Thoracic aorta (tissue), 2 donors: ENCODE measurements around the gene YBX1. TPM values are rescaled to one million over a fixed set of nuclear protein-coding genes. Genes with fewer than 3 reads are reported as not detected.

ENCODE experiments used
- ATAC-seq: fragments of 150-250 bp; one replicate; pipeline ENCODE4 v1.8.0; 2017; ENCODE audit warnings: low read depth; ENCODE audit not compliant: insufficient number of reproducible peaks, low FRiP score
- DNase-seq: peaks from one replicate; pipeline ENCODE4 v3.0.0-alpha.2; 2020; ENCODE audit warnings: low spot score
- H3K27ac ChIP-seq, 2 donors: fragments of 200-600 bp; sonication (generic); 1 replicate in 1 of 2; 2 replicates in 1 of 2; pipeline ENCODE4 v1.5.1; 2016; ENCODE audit warnings: mild to moderate bottlenecking in 2 of 2, moderate library complexity in 2 of 2
- H3K27me3 ChIP-seq: fragments of 200-600 bp; sonication (generic); replicated peaks from 2 replicates; pipeline ENCODE4 v1.6.0; 2016; ENCODE audit warnings: mild to moderate bottlenecking; ENCODE audit not compliant: insufficient read depth
- H3K36me3 ChIP-seq: fragments of 200-600 bp; sonication (generic); one replicate; pipeline ENCODE4 v1.5.1; 2016
- H3K4me1 ChIP-seq, 2 donors: fragments of 200-600 bp; sonication (generic); 1 replicate in 1 of 2; 2 replicates in 1 of 2; pipeline versions ENCODE4 v1.5.1 to v1.6.0; 2016; ENCODE audit warnings: low read depth in 2 of 2, mild to moderate bottlenecking in 1 of 2; ENCODE audit not compliant: control insufficient read depth in 1 of 2
- H3K4me3 ChIP-seq: fragments of 200-600 bp; sonication (generic); 2 replicates; pipeline ENCODE4 v1.5.1; 2016; ENCODE audit warnings: mild to moderate bottlenecking
- H3K9me3 ChIP-seq: fragments of 200-600 bp; sonication (generic); 2 replicates; pipeline ENCODE4 v1.5.1; 2016
- total RNA-seq, 2 donors: library from RNA; depleted of rRNA; stranded (reverse); fragments of >200 nt; gene quantifications; one replicate each; pipeline versions ENCODE4 v1.1.0 to v1.2.3, GENCODE V29; 2016
- TF ChIP-seq, protein P1 (sequence below): fragments of 200-600 bp; sonication (generic); IDR thresholded peaks from one replicate; pipeline ENCODE4 v1.5.1; 2019; ENCODE audit warnings: antibody characterized with exemption

Gene YBX1
- total RNA-seq, 2 donors from 2014 or later, result 301 to 392 TPM

DNA sequence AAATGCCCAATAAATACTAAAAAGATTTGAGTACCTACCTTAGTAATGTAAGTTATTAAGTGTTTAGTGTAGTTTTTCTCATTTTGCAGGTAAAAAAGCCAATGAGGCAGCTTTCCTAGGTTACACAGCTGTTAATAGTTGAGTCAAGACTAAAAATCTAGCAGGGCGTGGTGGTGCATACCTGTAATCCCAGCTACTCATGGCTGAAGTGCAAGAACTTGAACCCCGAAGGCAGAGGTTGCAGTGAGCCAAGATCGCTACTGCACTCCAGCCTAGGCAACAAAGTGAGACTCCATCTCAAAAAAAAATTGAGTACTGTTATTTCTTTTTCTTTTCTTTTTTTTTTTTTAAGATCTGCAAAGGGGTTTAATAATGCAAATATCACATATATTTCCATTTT lies 7.7 kb downstream of the YBX1 start:
- no peaks in the 10 kb centered on the region for H3K27me3 ChIP-seq
- no peak overlapping the region for H3K4me3 ChIP-seq
- TF ChIP-seq, protein P1, sequence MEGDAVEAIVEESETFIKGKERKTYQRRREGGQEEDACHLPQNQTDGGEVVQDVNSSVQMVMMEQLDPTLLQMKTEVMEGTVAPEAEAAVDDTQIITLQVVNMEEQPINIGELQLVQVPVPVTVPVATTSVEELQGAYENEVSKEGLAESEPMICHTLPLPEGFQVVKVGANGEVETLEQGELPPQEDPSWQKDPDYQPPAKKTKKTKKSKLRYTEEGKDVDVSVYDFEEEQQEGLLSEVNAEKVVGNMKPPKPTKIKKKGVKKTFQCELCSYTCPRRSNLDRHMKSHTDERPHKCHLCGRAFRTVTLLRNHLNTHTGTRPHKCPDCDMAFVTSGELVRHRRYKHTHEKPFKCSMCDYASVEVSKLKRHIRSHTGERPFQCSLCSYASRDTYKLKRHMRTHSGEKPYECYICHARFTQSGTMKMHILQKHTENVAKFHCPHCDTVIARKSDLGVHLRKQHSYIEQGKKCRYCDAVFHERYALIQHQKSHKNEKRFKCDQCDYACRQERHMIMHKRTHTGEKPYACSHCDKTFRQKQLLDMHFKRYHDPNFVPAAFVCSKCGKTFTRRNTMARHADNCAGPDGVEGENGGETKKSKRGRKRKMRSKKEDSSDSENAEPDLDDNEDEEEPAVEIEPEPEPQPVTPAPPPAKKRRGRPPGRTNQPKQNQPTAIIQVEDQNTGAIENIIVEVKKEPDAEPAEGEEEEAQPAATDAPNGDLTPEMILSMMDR, result no peak
- ATAC-seq (no peak), DNase-seq (no peak)
- no peaks in the 10 kb centered on the region for H3K9me3 ChIP-seq
- no peak overlapping the region for H3K27ac ChIP-seq
- no peaks in the 10 kb centered on the region for H3K36me3 ChIP-seq
- H3K4me1 ChIP-seq, result peaks cover 39 to 72% of the 10 kb centered on the region in 2 donors

DNA sequence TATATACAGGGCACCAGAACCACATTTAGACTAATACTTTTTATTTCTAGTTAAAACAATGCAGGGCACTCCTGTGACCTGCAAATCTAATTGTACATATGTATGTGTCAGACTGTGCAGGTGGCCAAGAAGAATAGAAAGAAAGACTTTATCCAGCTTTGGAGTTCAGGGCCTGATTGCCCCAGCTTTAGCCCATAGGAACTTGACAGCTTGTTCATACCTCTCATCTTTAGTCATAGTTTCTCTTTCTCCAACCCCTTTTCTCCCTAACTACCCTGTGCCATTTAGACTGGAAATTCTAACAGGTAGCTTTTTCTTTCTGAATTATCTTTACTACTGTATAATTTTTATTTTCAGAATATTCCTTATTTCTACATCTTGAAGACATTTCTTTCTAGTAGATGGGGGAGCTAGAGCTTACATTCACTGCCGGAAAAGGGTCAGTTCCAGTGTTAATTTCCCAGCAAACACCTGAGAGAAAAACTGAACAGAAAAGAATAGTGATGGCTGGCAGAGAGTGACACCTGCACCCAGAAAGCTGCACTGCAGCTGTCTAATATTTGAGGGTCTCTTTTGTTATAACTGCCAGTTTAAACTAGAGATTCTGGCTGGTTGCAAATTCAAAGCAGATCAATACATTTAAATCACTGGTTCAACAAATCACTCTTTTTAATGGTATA lies 8.4 kb downstream of the YBX1 start:
- ATAC-seq (no peak), DNase-seq (no peak)
- peaks cover 32 to 65% of the 10 kb centered on the region in 2 donors for H3K4me1 ChIP-seq
- H3K27me3 ChIP-seq, result no peaks in the 10 kb centered on the region
- H3K9me3 ChIP-seq, result no peaks in the 10 kb centered on the region
- no peak overlapping the region for H3K27ac ChIP-seq
- TF ChIP-seq, protein P1, result no peak
- H3K4me3 ChIP-seq, result no peak overlapping the region
- no peaks in the 10 kb centered on the region for H3K36me3 ChIP-seq

DNA sequence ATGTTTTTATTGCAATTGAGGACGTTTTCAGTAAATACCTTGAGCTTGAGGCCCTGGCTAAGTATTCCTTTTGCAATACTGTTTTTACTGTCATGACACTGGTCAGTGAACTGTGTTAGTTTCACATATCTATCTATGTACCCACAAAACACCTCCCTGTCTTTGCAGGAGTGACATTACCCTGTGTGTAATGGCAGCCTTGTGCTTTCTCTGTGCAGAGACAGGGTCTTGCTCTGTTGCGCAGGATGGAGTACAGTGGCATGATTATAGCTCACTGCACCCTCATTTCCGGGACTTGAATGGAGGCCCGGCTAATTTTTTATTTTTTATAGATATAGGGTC lies 8.9 kb downstream of the YBX1 start:
- no peak overlapping the region for H3K27ac ChIP-seq
- no peak for ATAC-seq
- H3K27me3 ChIP-seq, result no peaks in the 10 kb centered on the region
- H3K36me3 ChIP-seq, result no peaks in the 10 kb centered on the region
- no peaks in the 10 kb centered on the region for H3K9me3 ChIP-seq
- peaks cover 27 to 60% of the 10 kb centered on the region in 2 donors for H3K4me1 ChIP-seq
- TF ChIP-seq, protein P1, result no peak
- H3K4me3 ChIP-seq, result no peak overlapping the region
- DNase-seq, result no peak

DNA sequence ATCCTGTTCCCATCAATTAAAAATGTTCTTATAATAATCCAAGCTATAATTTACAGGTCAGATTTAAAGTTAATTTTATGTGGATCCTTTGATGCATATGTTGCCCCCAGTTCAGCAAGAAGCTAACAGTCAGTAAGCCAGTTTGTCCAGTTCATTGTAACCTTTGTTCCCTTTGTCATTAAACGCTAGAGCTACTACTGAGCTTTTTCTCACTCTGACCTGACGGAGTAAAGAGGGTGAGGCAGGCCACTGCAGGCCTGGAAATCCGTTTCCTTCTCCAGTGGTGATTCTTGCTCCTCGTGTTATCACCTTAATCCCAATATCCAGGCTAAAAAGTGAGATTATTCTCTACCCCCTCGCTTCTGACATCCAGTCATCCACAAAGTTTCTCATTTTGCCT lies 10.2 kb downstream of the YBX1 start:
- TF ChIP-seq, protein P1, result no peak
- DNase-seq, result no peak
- Histone ChIP-seq H3K9me3 (no peaks in the 10 kb centered on the region), H3K4me3 (no peak overlapping the region), H3K27me3 (no peaks in the 10 kb centered on the region), H3K36me3 (peaks cover 9% of the 10 kb centered on the region), H3K4me1 (peaks cover 23 to 50% of the 10 kb centered on the region in 2 donors), H3K27ac (no peak overlapping the region)
- ATAC-seq, result no peak

DNA sequence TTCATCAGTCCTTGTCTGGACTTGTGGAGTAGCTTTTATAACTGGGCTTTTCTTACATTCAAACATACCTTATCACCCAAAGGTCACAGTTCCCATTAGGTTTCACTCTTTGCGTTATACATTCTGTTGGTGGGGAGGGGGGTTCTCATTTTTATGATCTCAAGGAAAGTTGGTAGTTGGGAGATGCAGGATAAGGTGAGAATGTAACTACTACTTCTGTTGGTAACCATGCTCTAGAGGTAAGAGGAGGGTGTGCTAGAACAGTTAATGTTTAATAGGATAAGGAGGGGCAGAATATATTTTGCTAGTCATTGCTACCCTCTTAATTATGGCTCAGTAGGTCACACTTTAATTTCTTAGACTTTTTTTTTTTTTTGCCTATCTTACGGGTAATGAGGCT lies 10.7 kb downstream of the YBX1 start:
- TF ChIP-seq, protein P1, result no peak
- H3K9me3 ChIP-seq, result no peaks in the 10 kb centered on the region
- H3K27ac ChIP-seq, result no peak overlapping the region
- no peaks in the 10 kb centered on the region for H3K27me3 ChIP-seq
- peaks cover 13% of the 10 kb centered on the region for H3K36me3 ChIP-seq
- DNase-seq (no peak), ATAC-seq (no peak)
- H3K4me1 ChIP-seq, result peaks cover 23 to 47% of the 10 kb centered on the region in 2 donors
- no peak overlapping the region for H3K4me3 ChIP-seq
